Heart right ventricle (tissue), 16 donors: ENCODE data around the gene HOXA2. TPM values are rescaled to one million over a fixed set of nuclear protein-coding genes. Genes with fewer than 3 reads are reported as not detected.

Experiments
- ATAC-seq, 8 donors: fragments of 200-7000 bp; cut with Tn5 transposase; one replicate each; pipeline ENCODE4 v1.9.1; 2020; ENCODE audit warnings: mild to moderate bottlenecking in 8 of 8, moderate library complexity in 8 of 8, moderate number of reproducible peaks in 1 of 8
- DNase-seq, 2 donors: peaks; one replicate each; pipeline ENCODE4 v3.0.0-alpha.2; 2020
- H3K27ac ChIP-seq, 10 donors: fragments of 200-600 bp; sonication (generic) in 2 of 10; one replicate each; pipeline versions ENCODE4 v1.5.0 to v1.8.0; 2020 to 2022; ENCODE audit warnings: mild to moderate bottlenecking in 3 of 10
- H3K27me3 ChIP-seq, 7 donors: fragments of 200-600 bp; one replicate each; pipeline ENCODE4 v1.8.0; 2021 to 2022; ENCODE audit warnings: mild to moderate bottlenecking in 2 of 7
- H3K36me3 ChIP-seq, 9 donors: fragments of 200-600 bp; sonication (generic) in 1 of 9; one replicate each; pipeline versions ENCODE4 v1.5.0 to v1.8.0; 2020 to 2022; ENCODE audit warnings: mild to moderate bottlenecking in 2 of 9
- H3K4me1 ChIP-seq, 9 donors: fragments of 200-600 bp; sonication (generic) in 1 of 9; one replicate each; pipeline versions ENCODE4 v1.5.0 to v1.8.0; 2020 to 2022; ENCODE audit warnings: mild to moderate bottlenecking in 4 of 9
- H3K4me3 ChIP-seq, 10 donors: fragments of 200-600 bp; sonication (generic) in 2 of 10; one replicate each; pipeline versions ENCODE4 v1.5.0 to v1.8.0; 2020 to 2022; ENCODE audit warnings: mild to moderate bottlenecking in 7 of 10, moderate library complexity in 2 of 10
- H3K9me3 ChIP-seq, 11 donors: fragments of 200-600 bp in 10 of 11; sonication (generic) in 2 of 11; one replicate each; pipeline versions ENCODE4 v1.5.0 to v1.8.0; 2013 to 2022; ENCODE audit warnings: mild to moderate bottlenecking in 2 of 11, control low read depth in 1 of 11, moderate library complexity in 1 of 11
- WGBS, 2 donors: extraction: QIAGEN DNeasy Blood & Tissue Kit; methylation state at CpG; one replicate each; pipeline ENCODE4 v1.1.7; 2013; ENCODE audit warnings: inconsistent platforms in 1 of 2; 5-methylcytosine and 5-hydroxymethylcytosine counted together
- intact Hi-C, 10 donors: fragments of 100-400 bp; cut with DNase I; formaldehyde crosslinking; loops; one replicate each; pipeline versions ENCODE4 v1.11.1 to v1.14.2; 2022
- polyA plus RNA-seq, 2 donors: library from polyadenylated mRNA; stranded (reverse); fragments of 200-250 nt; gene quantifications; one replicate each; pipeline ENCODE4 v1.2.3, GENCODE V29; 2013
- total RNA-seq, 10 donors: library from RNA; stranded (reverse); fragmentation: NEBNext Ultra II Directional in 3 of 10; extraction: Animal tissue kit (Norgen Biotek cat#: 25700) in 3 of 10; gene quantifications; one replicate each; pipeline versions ENCODE4 v1.2.1 to v1.2.4, GENCODE V29; 2021 to 2023
- TF ChIP-seq, protein P1 (sequence below), 9 donors: fragments of 200-600 bp; sonication (generic) in 2 of 9; IDR thresholded peaks; one replicate each; pipeline versions ENCODE4 v1.5.0 to v1.8.0; 2021 to 2022; ENCODE audit warnings: antibody characterized with exemption in 9 of 9, mild to moderate bottlenecking in 5 of 9, moderate library complexity in 1 of 9
- donor health status: Arrhythmogenic right ventricular cardiomyopathy.
- donor health status: ischemic (EF 13 %, LVEDD 7.1; RV severe dilation, severe dysfunction).
- donor health status: healthy with polysubstance abuse.
- donor health status: DM: no; HTN: yes; CAD: no.
- donor health status: DM: no; HTN: no; CAD: no.
- donor health status: ischemic (EF 25% LVEDD 6.9; RV normal size, moderate dysfunction).
- donor health status: ischemic (EF 25% LVEDD 5.7; RV mildly dilated, moderate dysfunction).
- donor health status: healthy.
- donor health status: DM: yes; HTN: yes; CAD: no.
- donor health status: Ischemic cardiomyopathy.
- donor health status: ischemic (EF 35%, LVEDD 5.7; RV mildly dilated, moderate dysfunction).
- donor health status: nonischemic (EF 11% LVEDD 7.7; RV severe dilation, severe dysfunction).
- donor health status: DM: yes; HTN: yes; CAD: no.
- donor health status: PGD.
- donor health status: ischemic (EF 29% LVEDD 5.4; RV normal size, mild dysfunction).
- donor health status: nonischemic (EF 23%, LVEDD 6.1; RV moderate dilation, normal function).

HOXA2 gene
- total and polyA plus RNA-seq, 12 donors, result 0.10 to 0.23 (median 0.19) TPM; not detected in 8

DNA sequence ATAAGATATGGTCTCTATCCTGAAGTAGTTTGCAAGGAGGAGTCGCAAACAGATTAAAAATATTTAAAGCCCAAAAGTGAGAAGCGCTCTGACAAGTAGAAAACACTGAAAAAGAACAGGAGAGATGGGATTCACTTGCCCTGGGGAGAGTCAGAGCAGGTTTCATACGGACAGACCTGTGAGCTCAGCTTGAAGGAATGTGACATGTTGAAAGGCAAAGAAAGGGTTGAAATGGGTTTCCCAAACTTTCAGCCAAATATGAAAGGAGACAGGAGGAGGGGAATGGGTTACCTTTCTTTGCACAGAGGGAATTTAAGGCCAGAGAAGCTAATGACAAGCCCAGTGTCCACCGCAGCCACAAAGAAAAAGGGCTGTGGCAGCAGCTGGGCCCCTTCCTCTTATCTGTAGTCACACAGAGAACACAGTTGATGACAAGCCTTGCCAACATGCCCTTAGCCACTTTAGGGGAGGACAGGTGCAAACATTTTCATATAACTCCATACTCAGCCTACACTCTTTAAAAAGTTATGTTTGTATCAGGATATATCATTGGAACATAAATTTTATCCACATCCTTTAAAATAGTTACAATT is 21.5 kb downstream of the HOXA2 start:
- H3K4me1 ChIP-seq, result peaks cover 0 to 5% (median 0%) of the 10 kb centered on the region in 9 donors
- no peak for ATAC-seq
- 29 to 49% methylated on average over 4 of the region's 4 CpGs for WGBS, 2 donors
- no peak overlapping the region for H3K4me3 ChIP-seq
- DNase-seq, result no peak
- no peaks in the 10 kb centered on the region for H3K36me3 ChIP-seq
- H3K9me3 ChIP-seq, result no peaks in the 10 kb centered on the region
- H3K27me3 ChIP-seq, result peaks cover 0 to 55% (median 29%) of the 10 kb centered on the region in 7 donors
- TF ChIP-seq, protein P1, sequence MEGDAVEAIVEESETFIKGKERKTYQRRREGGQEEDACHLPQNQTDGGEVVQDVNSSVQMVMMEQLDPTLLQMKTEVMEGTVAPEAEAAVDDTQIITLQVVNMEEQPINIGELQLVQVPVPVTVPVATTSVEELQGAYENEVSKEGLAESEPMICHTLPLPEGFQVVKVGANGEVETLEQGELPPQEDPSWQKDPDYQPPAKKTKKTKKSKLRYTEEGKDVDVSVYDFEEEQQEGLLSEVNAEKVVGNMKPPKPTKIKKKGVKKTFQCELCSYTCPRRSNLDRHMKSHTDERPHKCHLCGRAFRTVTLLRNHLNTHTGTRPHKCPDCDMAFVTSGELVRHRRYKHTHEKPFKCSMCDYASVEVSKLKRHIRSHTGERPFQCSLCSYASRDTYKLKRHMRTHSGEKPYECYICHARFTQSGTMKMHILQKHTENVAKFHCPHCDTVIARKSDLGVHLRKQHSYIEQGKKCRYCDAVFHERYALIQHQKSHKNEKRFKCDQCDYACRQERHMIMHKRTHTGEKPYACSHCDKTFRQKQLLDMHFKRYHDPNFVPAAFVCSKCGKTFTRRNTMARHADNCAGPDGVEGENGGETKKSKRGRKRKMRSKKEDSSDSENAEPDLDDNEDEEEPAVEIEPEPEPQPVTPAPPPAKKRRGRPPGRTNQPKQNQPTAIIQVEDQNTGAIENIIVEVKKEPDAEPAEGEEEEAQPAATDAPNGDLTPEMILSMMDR (IDR thresholded peaks at IDR 0.05), result no peak
- intact Hi-C loops, result no loop called here
- no peak overlapping the region for H3K27ac ChIP-seq

DNA sequence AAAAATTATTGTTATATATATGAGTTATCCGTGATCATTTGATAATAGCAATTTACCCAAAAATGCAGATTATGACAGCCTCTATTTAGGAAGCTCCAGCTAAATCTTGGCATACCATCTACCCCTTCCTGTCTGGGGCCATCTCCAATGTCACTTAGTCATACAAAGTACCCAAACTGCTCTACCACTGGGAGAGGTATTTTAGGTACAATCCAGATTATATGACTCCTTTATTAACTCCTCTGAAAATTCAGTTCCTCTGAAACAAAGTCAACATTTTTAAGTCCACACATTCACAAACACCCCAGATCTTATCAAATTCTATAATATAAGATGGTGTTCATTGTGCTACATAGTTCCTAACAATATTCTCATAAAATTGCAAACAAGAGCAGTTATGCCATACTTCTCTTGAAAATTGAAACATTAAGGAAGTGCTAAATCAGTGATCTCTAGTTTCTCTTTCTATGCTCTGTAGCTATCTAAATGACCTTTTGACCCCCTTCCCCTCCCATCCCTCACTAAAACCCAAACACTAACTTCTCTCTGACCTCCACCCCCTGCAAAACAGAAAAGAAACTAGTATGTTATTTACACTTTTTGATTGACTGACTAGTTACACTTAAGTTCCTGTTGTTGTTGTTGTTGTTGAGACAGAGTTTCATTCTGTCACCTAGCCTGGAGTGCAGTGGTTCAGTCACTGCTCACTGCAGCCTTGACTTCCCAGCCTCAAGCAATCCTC is 23.1 kb downstream of the HOXA2 start:
- Histone ChIP-seq H3K36me3 (no peaks in the 10 kb centered on the region), H3K27me3 (peaks cover 0 to 54% (median 18%) of the 10 kb centered on the region in 7 donors), H3K4me3 (no peak overlapping the region), H3K9me3 (peaks cover 0 to 9% (median 0%) of the 10 kb centered on the region in 11 donors), H3K4me1 (peaks cover 0 to 5% (median 0%) of the 10 kb centered on the region in 9 donors), H3K27ac (no peak overlapping the region)
- TF ChIP-seq, protein P1 (IDR thresholded peaks at IDR 0.05), result no peak
- 93 to 100% methylated on average over 1 of the region's 1 CpG for WGBS, 2 donors
- no peak for DNase-seq
- intact Hi-C loops, result no loop called here
- no peak for ATAC-seq

DNA sequence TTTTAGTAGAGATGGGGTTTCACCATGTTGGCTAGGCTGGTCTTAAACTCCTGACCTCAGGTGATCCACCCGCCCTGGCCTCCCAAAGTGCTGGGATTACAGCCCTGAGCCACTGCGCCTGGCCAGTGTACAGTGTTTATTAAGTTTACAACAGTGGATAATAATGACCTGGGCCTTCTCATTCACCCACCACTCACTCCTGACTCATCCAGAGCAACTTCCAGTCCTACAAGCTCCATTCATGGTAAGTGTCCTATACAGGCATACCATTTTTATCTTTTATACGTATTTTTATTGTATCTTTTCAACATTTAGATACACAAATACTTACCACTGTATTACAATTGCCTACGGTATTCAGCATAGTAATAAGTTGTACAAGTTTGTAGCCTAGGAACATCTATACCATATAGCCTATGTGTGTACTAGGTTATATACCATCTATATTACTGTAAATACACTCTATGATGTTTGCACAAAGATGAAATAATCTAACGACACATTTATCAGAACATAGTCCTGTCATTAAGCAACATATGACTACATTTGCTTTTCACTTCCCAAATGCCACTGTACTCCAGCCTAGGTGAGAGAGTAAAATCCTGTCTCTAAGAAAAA is 23.8 kb downstream of the HOXA2 start:
- no peak overlapping the region for H3K27ac ChIP-seq
- no peak for DNase-seq
- TF ChIP-seq, protein P1 (IDR thresholded peaks at IDR 0.05), result no peak
- no peak for ATAC-seq
- 89 to 92% methylated on average over 5 of the region's 5 CpGs for WGBS, 2 donors
- peaks cover 0 to 5% (median 0%) of the 10 kb centered on the region in 9 donors for H3K4me1 ChIP-seq
- intact Hi-C loops, result no loop called here
- H3K9me3 ChIP-seq, result peaks cover 0 to 9% (median 0%) of the 10 kb centered on the region in 11 donors
- H3K36me3 ChIP-seq, result no peaks in the 10 kb centered on the region
- peaks cover 0 to 56% (median 21%) of the 10 kb centered on the region in 7 donors for H3K27me3 ChIP-seq
- no peak overlapping the region for H3K4me3 ChIP-seq

DNA sequence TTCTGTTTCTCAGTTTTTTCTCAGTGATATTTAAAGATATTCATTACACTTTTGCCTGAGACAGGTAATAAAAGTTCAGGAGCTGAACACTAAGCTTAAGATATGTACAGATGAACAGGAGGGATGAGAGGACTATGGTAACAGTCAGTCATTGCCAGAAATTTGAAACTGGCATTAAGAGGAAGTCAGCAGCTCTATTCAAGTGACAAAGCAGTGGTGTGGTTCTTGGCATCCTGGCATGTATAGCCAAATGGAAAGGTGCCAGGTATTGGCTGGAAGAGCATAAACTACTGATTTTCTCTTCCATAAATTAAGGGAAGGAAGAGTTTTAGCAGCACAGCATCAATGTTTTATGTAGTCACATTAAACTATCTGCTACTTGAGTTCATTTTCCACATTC is 29.4 kb downstream of the HOXA2 start:
- Histone ChIP-seq H3K27me3 (peaks cover 0 to 61% (median 21%) of the 10 kb centered on the region in 7 donors), H3K9me3 (peaks cover 0 to 9% (median 0%) of the 10 kb centered on the region in 11 donors), H3K4me3 (no peak overlapping the region), H3K4me1 (no peaks in the 10 kb centered on the region), H3K36me3 (no peaks in the 10 kb centered on the region), H3K27ac (no peak overlapping the region)
- intact Hi-C loops, result no loop called here
- DNase-seq (no peak), ATAC-seq (no peak)
- TF ChIP-seq, protein P1 (IDR thresholded peaks at IDR 0.05), result no peak
